GM23338 (cell line): ENCODE data around the gene NFYA. TPM values are rescaled to one million over a fixed set of nuclear protein-coding genes. Genes with fewer than 3 reads are reported as not detected.

ENCODE experiments used
- ATAC-seq: fragments of 200-7000 bp; cut with Tn5 transposase; 3 replicates; pipeline ENCODE4 v1.9.1; 2020
- DNase-seq: peaks from one replicate; pipeline ENCODE4 v3.0.0-alpha.2; 2015; ENCODE audit warnings: low spot score
- H2AFZ ChIP-seq: fragments of 200-600 bp; sonication (generic); 2 replicates; pipeline ENCODE4 v1.8.0; 2016; ENCODE audit warnings: antibody characterized with exemption, mild to moderate bottlenecking, moderate library complexity
- H3F3A ChIP-seq: fragments of 200-600 bp; sonication (generic); replicated peaks from 2 replicates; pipeline ENCODE4 v1.8.0; 2017; ENCODE audit warnings: antibody characterized with exemption, mixed run types, low read depth
- H3K27ac ChIP-seq: fragments of 200-600 bp; sonication (generic); 2 replicates; pipeline ENCODE4 v1.6.1; 2016; ENCODE audit warnings: low read depth
- H3K27me3 ChIP-seq: fragments of 200-600 bp; sonication (generic); 2 replicates; pipeline ENCODE4 v1.8.0; 2016; ENCODE audit warnings: mild to moderate bottlenecking, mixed run types, moderate library complexity; ENCODE audit not compliant: insufficient read depth
- H3K36me3 ChIP-seq: fragments of 200-600 bp; sonication (generic); 2 replicates; pipeline ENCODE4 v1.8.0; 2016; ENCODE audit warnings: mild to moderate bottlenecking; ENCODE audit not compliant: insufficient read depth
- H3K4me1 ChIP-seq: fragments of 200-600 bp; sonication (generic); 2 replicates; pipeline ENCODE4 v1.8.0; 2016; ENCODE audit warnings: mild to moderate bottlenecking, moderate library complexity; ENCODE audit not compliant: insufficient read depth
- H3K4me2 ChIP-seq: fragments of 200-600 bp; sonication (generic); 2 replicates; pipeline ENCODE4 v1.7.1; 2017; ENCODE audit warnings: mixed run types
- H3K4me3 ChIP-seq: fragments of 200-600 bp; sonication (generic); 2 replicates; pipeline ENCODE4 v1.6.1; 2016; ENCODE audit warnings: mixed run types
- H3K79me2 ChIP-seq: fragments of 200-600 bp; sonication (generic); replicated peaks from 2 replicates; pipeline ENCODE4 v1.8.0; 2017; ENCODE audit warnings: mild to moderate bottlenecking; ENCODE audit not compliant: insufficient read depth
- H3K9me2 ChIP-seq: fragments of 200-600 bp; sonication (generic); 2 replicates; pipeline ENCODE4 v1.8.0; 2017; ENCODE audit not compliant: insufficient read depth
- H4K20me1 ChIP-seq: fragments of 200-600 bp; sonication (generic); replicated peaks from 2 replicates; pipeline ENCODE4 v1.8.0; 2017; ENCODE audit warnings: mild to moderate bottlenecking; ENCODE audit not compliant: insufficient read depth
- H3K27ac Mint-ChIP-seq: 2 replicates; pipeline ENCODE4 v1.8.0; 2020; ENCODE audit warnings: inconsistent platforms, mild to moderate bottlenecking, moderate library complexity, mixed read lengths
- H3K27me3 Mint-ChIP-seq: 3 replicates; pipeline ENCODE4 v1.8.0; 2022; ENCODE audit warnings: low read depth, mild to moderate bottlenecking, moderate library complexity, mixed read lengths, inconsistent platforms; ENCODE audit not compliant: insufficient read depth, poor library complexity
- H3K36me3 Mint-ChIP-seq: 3 replicates; pipeline ENCODE4 v1.8.0; 2021; ENCODE audit warnings: low read depth, mild to moderate bottlenecking, inconsistent platforms, moderate library complexity, mixed read lengths
- H3K4me1 Mint-ChIP-seq: 3 replicates; pipeline ENCODE4 v1.8.0; 2020; ENCODE audit warnings: mild to moderate bottlenecking, inconsistent platforms, mixed read lengths
- H3K4me3 Mint-ChIP-seq: 3 replicates; pipeline ENCODE4 v1.8.0; 2021; ENCODE audit warnings: moderate library complexity, mild to moderate bottlenecking, inconsistent platforms, mixed read lengths
- H3K9me3 Mint-ChIP-seq: 3 replicates; pipeline ENCODE4 v1.8.0; 2020; ENCODE audit warnings: moderate library complexity, mild to moderate bottlenecking, inconsistent platforms, mixed read lengths
- CREB1 ChIP-seq: fragments of 250-450 bp; sonication (Bioruptor Pico); IDR thresholded peaks from 2 replicates; pipeline ENCODE4 v1.5.0; 2020; ENCODE audit warnings: low read depth, mild to moderate bottlenecking, moderate library complexity
- EZH2 ChIP-seq: fragments of 200-600 bp; sonication (generic); IDR thresholded peaks from one replicate; pipeline ENCODE4 v1.8.0; 2017; ENCODE audit warnings: antibody characterized with exemption, mild to moderate bottlenecking, low read depth; ENCODE audit not compliant: unreplicated experiment
- EZH2phosphoT487 ChIP-seq: fragments of 200-600 bp; sonication (generic); IDR thresholded peaks from one replicate; pipeline ENCODE4 v1.8.1; 2018; ENCODE audit warnings: antibody characterized with exemption; ENCODE audit not compliant: unreplicated experiment
- JUNB ChIP-seq: IDR thresholded peaks from one replicate; pipeline ENCODE4 v1.6.1; 2016; ENCODE audit warnings: antibody characterized with exemption; ENCODE audit not compliant: unreplicated experiment
- NANOG ChIP-seq: IDR thresholded peaks from 2 replicates; pipeline ENCODE4 v1.6.1; 2016; ENCODE audit warnings: antibody characterized with exemption, borderline replicate concordance
- ZNF114 ChIP-seq: fragments of 250-450 bp; sonication (Bioruptor Pico); IDR thresholded peaks from 2 replicates; pipeline ENCODE4 v1.5.0; 2020; ENCODE audit warnings: mild to moderate bottlenecking, moderate library complexity
- ZNF331 ChIP-seq: fragments of 250-450 bp; sonication (Bioruptor Pico); IDR thresholded peaks from 2 replicates; pipeline ENCODE4 v1.5.0; 2020; ENCODE audit warnings: low read depth, mild to moderate bottlenecking, moderate library complexity
- polyA plus RNA-seq: library from polyadenylated mRNA; unstranded; fragments of >200 nt; fragmentation: Nextera tagmentation; extraction: Ambion mirVana; gene quantifications from 2 replicates; pipeline ENCODE4 v1.2.1, GENCODE V29; 2016
- total RNA-seq: library from RNA; depleted of rRNA; stranded (reverse); fragments of >200 nt; shearing (Covaris generic); gene quantifications from 2 replicates; pipeline ENCODE4 v1.2.3, GENCODE V29; 2014
- TF ChIP-seq, protein P1 (sequence below): IDR thresholded peaks from one replicate; pipeline ENCODE4 v1.6.1; 2018; ENCODE audit warnings: antibody characterized with exemption; ENCODE audit not compliant: unreplicated experiment
- TF ChIP-seq, protein P2 (sequence below): IDR thresholded peaks from 2 replicates; pipeline ENCODE4 v1.6.1; 2016; ENCODE audit warnings: antibody characterized with exemption
- TF ChIP-seq, protein P3 (sequence below): fragments of 250-450 bp; sonication (Bioruptor Pico); IDR thresholded peaks from 2 replicates; pipeline ENCODE4 v1.5.0; 2020; ENCODE audit warnings: mild to moderate bottlenecking, moderate library complexity

Gene NFYA
- total and polyA plus RNA-seq, 2 experiments from 2014 or later = 10.8 to 39.1 TPM

DNA sequence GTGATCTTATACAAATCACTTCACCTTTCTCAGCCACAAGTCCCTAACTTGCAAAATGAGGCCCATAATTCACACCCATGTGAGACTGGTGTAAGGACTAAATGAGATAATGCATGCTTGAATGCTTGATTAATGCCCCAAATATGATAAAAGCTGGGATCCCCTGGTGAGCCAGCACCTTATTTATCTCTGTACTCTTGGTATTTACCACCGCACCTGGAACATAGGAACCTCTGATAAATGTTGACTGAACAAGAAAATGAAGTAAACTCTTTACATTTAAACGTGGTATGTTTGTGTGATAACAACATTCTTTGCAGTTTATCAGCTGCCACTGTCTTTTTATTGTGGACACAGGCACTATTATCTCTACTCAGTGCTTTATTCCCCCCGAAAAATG lies 22.2 kb upstream of the NFYA start:
- ATAC-seq (no peak), DNase-seq (no peak)
- Histone ChIP-seq H2AFZ (no peak overlapping the region), H4K20me1 (no peaks in the 10 kb centered on the region), H3K4me2 (no peak overlapping the region), H3K27me3 (no peaks in the 10 kb centered on the region), H3K36me3 (no peaks in the 10 kb centered on the region), H3K79me2 (no peaks in the 10 kb centered on the region), H3K4me3 (no peak overlapping the region), H3K9me2 (no peaks in the 10 kb centered on the region), H3K27ac (no peak overlapping the region), H3F3A (no peaks in the 10 kb centered on the region), H3K4me1 (peaks cover 12% of the 10 kb centered on the region)
- no peaks in the 10 kb centered on the region for H3K36me3 Mint-ChIP-seq
- H3K27ac Mint-ChIP-seq = no peak overlapping the region
- TF ChIP-seq, protein P1, sequence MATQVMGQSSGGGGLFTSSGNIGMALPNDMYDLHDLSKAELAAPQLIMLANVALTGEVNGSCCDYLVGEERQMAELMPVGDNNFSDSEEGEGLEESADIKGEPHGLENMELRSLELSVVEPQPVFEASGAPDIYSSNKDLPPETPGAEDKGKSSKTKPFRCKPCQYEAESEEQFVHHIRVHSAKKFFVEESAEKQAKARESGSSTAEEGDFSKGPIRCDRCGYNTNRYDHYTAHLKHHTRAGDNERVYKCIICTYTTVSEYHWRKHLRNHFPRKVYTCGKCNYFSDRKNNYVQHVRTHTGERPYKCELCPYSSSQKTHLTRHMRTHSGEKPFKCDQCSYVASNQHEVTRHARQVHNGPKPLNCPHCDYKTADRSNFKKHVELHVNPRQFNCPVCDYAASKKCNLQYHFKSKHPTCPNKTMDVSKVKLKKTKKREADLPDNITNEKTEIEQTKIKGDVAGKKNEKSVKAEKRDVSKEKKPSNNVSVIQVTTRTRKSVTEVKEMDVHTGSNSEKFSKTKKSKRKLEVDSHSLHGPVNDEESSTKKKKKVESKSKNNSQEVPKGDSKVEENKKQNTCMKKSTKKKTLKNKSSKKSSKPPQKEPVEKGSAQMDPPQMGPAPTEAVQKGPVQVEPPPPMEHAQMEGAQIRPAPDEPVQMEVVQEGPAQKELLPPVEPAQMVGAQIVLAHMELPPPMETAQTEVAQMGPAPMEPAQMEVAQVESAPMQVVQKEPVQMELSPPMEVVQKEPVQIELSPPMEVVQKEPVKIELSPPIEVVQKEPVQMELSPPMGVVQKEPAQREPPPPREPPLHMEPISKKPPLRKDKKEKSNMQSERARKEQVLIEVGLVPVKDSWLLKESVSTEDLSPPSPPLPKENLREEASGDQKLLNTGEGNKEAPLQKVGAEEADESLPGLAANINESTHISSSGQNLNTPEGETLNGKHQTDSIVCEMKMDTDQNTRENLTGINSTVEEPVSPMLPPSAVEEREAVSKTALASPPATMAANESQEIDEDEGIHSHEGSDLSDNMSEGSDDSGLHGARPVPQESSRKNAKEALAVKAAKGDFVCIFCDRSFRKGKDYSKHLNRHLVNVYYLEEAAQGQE = no peak
- TF ChIP-seq, protein P2, sequence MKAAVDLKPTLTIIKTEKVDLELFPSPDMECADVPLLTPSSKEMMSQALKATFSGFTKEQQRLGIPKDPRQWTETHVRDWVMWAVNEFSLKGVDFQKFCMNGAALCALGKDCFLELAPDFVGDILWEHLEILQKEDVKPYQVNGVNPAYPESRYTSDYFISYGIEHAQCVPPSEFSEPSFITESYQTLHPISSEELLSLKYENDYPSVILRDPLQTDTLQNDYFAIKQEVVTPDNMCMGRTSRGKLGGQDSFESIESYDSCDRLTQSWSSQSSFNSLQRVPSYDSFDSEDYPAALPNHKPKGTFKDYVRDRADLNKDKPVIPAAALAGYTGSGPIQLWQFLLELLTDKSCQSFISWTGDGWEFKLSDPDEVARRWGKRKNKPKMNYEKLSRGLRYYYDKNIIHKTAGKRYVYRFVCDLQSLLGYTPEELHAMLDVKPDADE = no peak
- TF ChIP-seq NANOG (no peak), ZNF114 (no peak)
- no peak overlapping the region for H3K4me3 Mint-ChIP-seq
- peaks cover 4% of the 10 kb centered on the region for H3K27me3 Mint-ChIP-seq
- H3K4me1 Mint-ChIP-seq = peaks cover 19% of the 10 kb centered on the region
- H3K9me3 Mint-ChIP-seq = no peaks in the 10 kb centered on the region

DNA sequence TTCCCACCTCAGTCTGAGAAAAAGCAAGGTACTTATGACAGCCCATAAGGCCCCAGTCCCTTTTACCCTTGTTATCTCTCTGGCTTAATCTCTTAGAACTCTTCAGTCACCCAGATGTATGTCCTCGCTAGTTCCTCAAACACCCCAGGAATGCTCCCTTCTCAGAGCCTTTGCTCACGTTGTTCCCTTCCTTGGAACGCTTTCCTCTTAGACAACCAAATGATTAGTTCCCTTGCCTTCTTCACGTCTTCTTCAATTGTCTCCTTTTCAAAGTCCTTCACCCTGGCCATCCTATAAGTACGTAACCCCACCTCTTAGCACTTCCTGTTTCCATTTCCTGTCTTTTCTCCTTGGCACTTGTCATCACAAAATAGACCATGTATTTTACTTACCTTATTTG lies 20.9 kb upstream of the NFYA start:
- peaks cover 4% of the 10 kb centered on the region for H3K27me3 Mint-ChIP-seq
- H3K4me3 Mint-ChIP-seq = no peak overlapping the region
- H3K27ac ChIP-seq = no peak overlapping the region
- H2AFZ ChIP-seq = no peak overlapping the region
- no peaks in the 10 kb centered on the region for H3K36me3 Mint-ChIP-seq
- no peaks in the 10 kb centered on the region for H3F3A ChIP-seq
- no peak overlapping the region for H3K4me3 ChIP-seq
- no peaks in the 10 kb centered on the region for H3K79me2 ChIP-seq
- peaks cover 12% of the 10 kb centered on the region for H3K4me1 ChIP-seq
- H3K4me2 ChIP-seq = no peak overlapping the region
- H3K27me3 ChIP-seq = no peaks in the 10 kb centered on the region
- ATAC-seq (no peak), DNase-seq (no peak)
- H3K36me3 ChIP-seq = no peaks in the 10 kb centered on the region
- H3K27ac Mint-ChIP-seq = no peak overlapping the region
- H3K9me3 Mint-ChIP-seq = no peaks in the 10 kb centered on the region
- H3K9me2 ChIP-seq = no peaks in the 10 kb centered on the region
- H4K20me1 ChIP-seq = no peaks in the 10 kb centered on the region
- H3K4me1 Mint-ChIP-seq = peaks cover 19% of the 10 kb centered on the region
- TF ChIP-seq, protein P2 = no peak
- TF ChIP-seq EZH2phosphoT487 (no peak), ZNF114 (no peak), EZH2 (no peak), CREB1 (CRISPR knock-in tag) (no peak), JUNB (no peak), ZNF331 (no peak)
- TF ChIP-seq, protein P3, sequence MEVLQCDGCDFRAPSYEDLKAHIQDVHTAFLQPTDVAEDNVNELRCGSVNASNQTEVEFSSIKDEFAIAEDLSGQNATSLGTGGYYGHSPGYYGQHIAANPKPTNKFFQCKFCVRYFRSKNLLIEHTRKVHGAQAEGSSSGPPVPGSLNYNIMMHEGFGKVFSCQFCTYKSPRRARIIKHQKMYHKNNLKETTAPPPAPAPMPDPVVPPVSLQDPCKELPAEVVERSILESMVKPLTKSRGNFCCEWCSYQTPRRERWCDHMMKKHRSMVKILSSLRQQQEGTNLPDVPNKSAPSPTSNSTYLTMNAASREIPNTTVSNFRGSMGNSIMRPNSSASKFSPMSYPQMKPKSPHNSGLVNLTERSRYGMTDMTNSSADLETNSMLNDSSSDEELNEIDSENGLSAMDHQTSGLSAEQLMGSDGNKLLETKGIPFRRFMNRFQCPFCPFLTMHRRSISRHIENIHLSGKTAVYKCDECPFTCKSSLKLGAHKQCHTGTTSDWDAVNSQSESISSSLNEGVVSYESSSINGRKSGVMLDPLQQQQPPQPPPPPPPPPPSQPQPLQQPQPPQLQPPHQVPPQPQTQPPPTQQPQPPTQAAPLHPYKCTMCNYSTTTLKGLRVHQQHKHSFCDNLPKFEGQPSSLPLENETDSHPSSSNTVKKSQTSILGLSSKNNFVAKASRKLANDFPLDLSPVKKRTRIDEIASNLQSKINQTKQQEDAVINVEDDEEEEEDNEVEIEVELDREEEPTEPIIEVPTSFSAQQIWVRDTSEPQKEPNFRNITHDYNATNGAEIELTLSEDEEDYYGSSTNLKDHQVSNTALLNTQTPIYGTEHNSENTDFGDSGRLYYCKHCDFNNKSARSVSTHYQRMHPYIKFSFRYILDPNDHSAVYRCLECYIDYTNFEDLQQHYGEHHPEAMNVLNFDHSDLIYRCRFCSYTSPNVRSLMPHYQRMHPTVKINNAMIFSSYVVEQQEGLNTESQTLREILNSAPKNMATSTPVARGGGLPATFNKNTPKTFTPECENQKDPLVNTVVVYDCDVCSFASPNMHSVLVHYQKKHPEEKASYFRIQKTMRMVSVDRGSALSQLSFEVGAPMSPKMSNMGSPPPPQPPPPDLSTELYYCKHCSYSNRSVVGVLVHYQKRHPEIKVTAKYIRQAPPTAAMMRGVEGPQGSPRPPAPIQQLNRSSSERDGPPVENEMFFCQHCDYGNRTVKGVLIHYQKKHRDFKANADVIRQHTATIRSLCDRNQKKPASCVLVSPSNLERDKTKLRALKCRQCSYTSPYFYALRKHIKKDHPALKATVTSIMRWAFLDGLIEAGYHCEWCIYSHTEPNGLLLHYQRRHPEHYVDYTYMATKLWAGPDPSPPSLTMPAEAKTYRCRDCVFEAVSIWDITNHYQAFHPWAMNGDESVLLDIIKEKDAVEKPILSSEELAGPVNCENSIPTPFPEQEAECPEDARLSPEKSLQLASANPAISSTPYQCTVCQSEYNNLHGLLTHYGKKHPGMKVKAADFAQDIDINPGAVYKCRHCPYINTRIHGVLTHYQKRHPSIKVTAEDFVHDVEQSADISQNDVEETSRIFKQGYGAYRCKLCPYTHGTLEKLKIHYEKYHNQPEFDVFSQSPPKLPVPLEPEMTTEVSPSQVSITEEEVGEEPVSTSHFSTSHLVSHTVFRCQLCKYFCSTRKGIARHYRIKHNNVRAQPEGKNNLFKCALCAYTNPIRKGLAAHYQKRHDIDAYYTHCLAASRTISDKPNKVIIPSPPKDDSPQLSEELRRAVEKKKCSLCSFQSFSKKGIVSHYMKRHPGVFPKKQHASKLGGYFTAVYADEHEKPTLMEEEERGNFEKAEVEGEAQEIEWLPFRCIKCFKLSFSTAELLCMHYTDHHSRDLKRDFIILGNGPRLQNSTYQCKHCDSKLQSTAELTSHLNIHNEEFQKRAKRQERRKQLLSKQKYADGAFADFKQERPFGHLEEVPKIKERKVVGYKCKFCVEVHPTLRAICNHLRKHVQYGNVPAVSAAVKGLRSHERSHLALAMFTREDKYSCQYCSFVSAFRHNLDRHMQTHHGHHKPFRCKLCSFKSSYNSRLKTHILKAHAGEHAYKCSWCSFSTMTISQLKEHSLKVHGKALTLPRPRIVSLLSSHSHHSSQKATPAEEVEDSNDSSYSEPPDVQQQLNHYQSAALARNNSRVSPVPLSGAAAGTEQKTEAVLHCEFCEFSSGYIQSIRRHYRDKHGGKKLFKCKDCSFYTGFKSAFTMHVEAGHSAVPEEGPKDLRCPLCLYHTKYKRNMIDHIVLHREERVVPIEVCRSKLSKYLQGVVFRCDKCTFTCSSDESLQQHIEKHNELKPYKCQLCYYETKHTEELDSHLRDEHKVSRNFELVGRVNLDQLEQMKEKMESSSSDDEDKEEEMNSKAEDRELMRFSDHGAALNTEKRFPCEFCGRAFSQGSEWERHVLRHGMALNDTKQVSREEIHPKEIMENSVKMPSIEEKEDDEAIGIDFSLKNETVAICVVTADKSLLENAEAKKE (CRISPR knock-in tag) = no peak
